HCT116 (cell line): ENCODE results near the gene NAMPT. TPM values are rescaled to one million over a fixed set of nuclear protein-coding genes. Genes with fewer than 3 reads are reported as not detected.

Experiments used
- ATAC-seq: fragments of 200-7000 bp; cut with Tn5 transposase; 2 replicates; pipeline ENCODE4 v1.9.1; 2020; ENCODE audit warnings: mild to moderate bottlenecking, moderate library complexity
- BruUV-seq: library from RNA; stranded (reverse); fragments of 400-500 nt; replicated peaks from 2 replicates; lab custom pipeline; 2021; lab: Mats Ljungman, UMichigan
- CTCF ChIA-PET: fragments of 300-600 bp; sonication (Branson Sonifier 250); formaldehyde crosslinking; loops from one replicate; lab custom pipeline; 2021; ENCODE audit warnings: antibody characterized with exemption; lab: Charles Lee
- POLR2A ChIA-PET: fragments of 300-600, 350-600 bp; sonication (Branson Sonifier 250); formaldehyde crosslinking; loops from one replicate; lab custom pipeline; 2021; ENCODE audit warnings: antibody characterized with exemption; lab: Charles Lee
- RAD21 ChIA-PET, 2 experiments: fragments of 300-600 bp; sonication (Branson Sonifier 250); formaldehyde crosslinking; loops; one replicate each; lab custom pipeline; 2023; ENCODE audit warnings: low total read pairs in 2 of 2; ENCODE audit not compliant: uncharacterized antibody in 2 of 2, unreplicated experiment in 2 of 2, low non-redundant PET in 1 of 2; lab: Charles Lee
- DNase-seq: peaks from one replicate; pipeline ENCODE4 v3.0.0-alpha.2; 2010; ENCODE audit warnings: low read depth, low spot score
- H2AFZ ChIP-seq: fragments of 200-600 bp; shearing (Covaris generic), sonication (generic); 2 replicates; pipeline ENCODE4 v1.6.1; 2017; ENCODE audit warnings: low read depth, mixed run types, mixed read lengths, antibody characterized with exemption, low read length; ENCODE audit not compliant: poor library complexity, severe bottlenecking
- H3K27ac ChIP-seq: 2 replicates; pipeline ENCODE4 v1.5.1; 2012; ENCODE audit warnings: low read depth, low read length
- H3K27me3 ChIP-seq: fragments of 200-600 bp; sonication (generic); 2 replicates; pipeline ENCODE4 v1.6.1; 2016; ENCODE audit warnings: mixed run types, low read length, mixed read lengths; ENCODE audit not compliant: insufficient read depth
- H3K36me3 ChIP-seq, 2 experiments: fragments of 200-500 bp in 1 of 2; fragments of 200-600 bp in 1 of 2; sonication (Bioruptor generic) in 1 of 2; sonication (generic) in 1 of 2; 2 replicates each; pipeline versions ENCODE4 v1.5.1 to v1.6.1; 2014 to 2016; ENCODE audit warnings: low read length in 2 of 2, inconsistent platforms in 1 of 2, mixed read lengths in 1 of 2, mixed run types in 1 of 2; ENCODE audit not compliant: insufficient read depth in 2 of 2, control insufficient read depth in 1 of 2
- H3K4me1 ChIP-seq, 2 experiments: fragments of 200-600 bp in 1 of 2; sonication (generic) in 1 of 2; 2 replicates each; pipeline versions ENCODE4 v1.5.1 to v1.6.1; 2012 to 2017; ENCODE audit warnings: low read length in 2 of 2, inconsistent platforms in 1 of 2, mild to moderate bottlenecking in 1 of 2, mixed read lengths in 1 of 2, mixed run types in 1 of 2, moderate library complexity in 1 of 2; ENCODE audit not compliant: insufficient read depth in 2 of 2, control insufficient read depth in 1 of 2
- H3K4me2 ChIP-seq: fragments of 200-600 bp; sonication (generic); 2 replicates; pipeline ENCODE4 v1.6.1; 2017; ENCODE audit warnings: mixed run types, low read length, mixed read lengths
- H3K4me3 ChIP-seq, 2 experiments: fragments of 200-600 bp in 1 of 2; sonication (generic) in 1 of 2; replicated peaks in 1 of 2; 2 replicates each; pipeline ENCODE4 v1.5.1; 2011 to 2016; ENCODE audit warnings: low read length in 2 of 2, control low read depth in 1 of 2, low read depth in 1 of 2, mild to moderate bottlenecking in 1 of 2, mixed read lengths in 1 of 2, mixed run types in 1 of 2
- H3K79me2 ChIP-seq: fragments of 200-600 bp; sonication (generic); 2 replicates; pipeline ENCODE4 v1.6.1; 2017; ENCODE audit warnings: mild to moderate bottlenecking, mixed run types, low read length, moderate library complexity, mixed read lengths; ENCODE audit not compliant: insufficient read depth
- H3K9ac ChIP-seq: fragments of 200-600 bp; sonication (generic); 2 replicates; pipeline ENCODE4 v1.6.1; 2016; ENCODE audit warnings: low read length, mixed read lengths
- H3K9me2 ChIP-seq: fragments of 200-600 bp; sonication (generic), shearing (Covaris generic); 2 replicates; pipeline ENCODE4 v1.6.1; 2017; ENCODE audit warnings: mixed run types, mild to moderate bottlenecking, moderate library complexity; ENCODE audit not compliant: insufficient read depth
- H3K9me3 ChIP-seq, 2 experiments: fragments of 200-500 bp in 1 of 2; fragments of 200-600 bp in 1 of 2; sonication (Bioruptor generic) in 1 of 2; sonication (generic) in 1 of 2; 2 replicates each; pipeline ENCODE4 v1.6.1; 2014 to 2017; ENCODE audit warnings: low read length in 2 of 2, mixed read lengths in 2 of 2, inconsistent platforms in 1 of 2, low read depth in 1 of 2, mild to moderate bottlenecking in 1 of 2, mixed run types in 1 of 2, moderate library complexity in 1 of 2; ENCODE audit not compliant: control insufficient read depth in 1 of 2, insufficient read depth in 1 of 2
- H4K20me1 ChIP-seq: fragments of 200-600 bp; sonication (generic), shearing (Covaris generic); 2 replicates; pipeline ENCODE4 v1.6.1; 2017; ENCODE audit warnings: mixed run types, mild to moderate bottlenecking, moderate library complexity; ENCODE audit not compliant: insufficient read depth
- CBX3 ChIP-seq: IDR thresholded peaks from 2 replicates; pipeline ENCODE4 v1.6.1; 2012; ENCODE audit warnings: low read depth
- CEBPB ChIP-seq: IDR thresholded peaks from 2 replicates; pipeline ENCODE4 v1.6.1; 2012; ENCODE audit warnings: low read depth
- ELF1 ChIP-seq: IDR thresholded peaks from 2 replicates; pipeline ENCODE4 v1.6.1; 2012; ENCODE audit warnings: low read depth, borderline replicate concordance
- JUND ChIP-seq: IDR thresholded peaks from 2 replicates; pipeline ENCODE4 v1.6.1; 2012
- intact Hi-C: fragments of 100-400 bp; cut with micrococcal nuclease; formaldehyde crosslinking; loops from 2 replicates; pipeline ENCODE4 v1.10.0; 2022
- total RNA-seq: library from RNA; stranded (reverse); gene quantifications from one replicate; pipeline ENCODE4 v1.2.1, GENCODE V29; 2021; ENCODE audit not compliant: unreplicated experiment
- TF ChIP-seq, protein P1 (sequence below): IDR thresholded peaks from 2 replicates; pipeline ENCODE4 v1.6.1; 2011; ENCODE audit warnings: mild to moderate bottlenecking, low read length, moderate library complexity; ENCODE audit not compliant: insufficient replicate concordance; ENCODE audit errors: extremely low read depth
- TF ChIP-seq, protein P2 (sequence below): IDR thresholded peaks from 2 replicates; pipeline ENCODE4 v1.6.1; 2012

NAMPT gene
- total RNA-seq, 1 experiment from 2014 or later = 113 TPM

DNA sequence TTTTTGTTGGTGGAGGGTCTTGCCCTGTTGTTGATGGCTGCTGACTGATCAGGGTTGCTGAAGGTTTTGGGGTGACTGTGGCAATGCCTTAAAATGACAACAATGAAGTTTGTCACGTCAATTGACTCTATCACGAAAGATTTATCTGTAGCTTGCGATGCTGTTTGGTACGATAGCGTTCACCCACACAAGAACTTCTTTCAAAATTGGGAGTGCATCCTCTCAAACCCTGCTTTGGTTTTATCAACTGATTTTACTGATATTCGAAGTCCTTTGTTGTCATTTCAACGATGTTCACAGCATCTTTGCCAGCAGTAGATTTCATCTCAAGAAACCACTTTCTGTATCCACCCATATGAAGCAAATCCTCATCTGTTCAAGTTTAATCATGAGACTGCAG, 26.0 kb downstream of the NAMPT start (continued):
- TF ChIP-seq, protein P1, sequence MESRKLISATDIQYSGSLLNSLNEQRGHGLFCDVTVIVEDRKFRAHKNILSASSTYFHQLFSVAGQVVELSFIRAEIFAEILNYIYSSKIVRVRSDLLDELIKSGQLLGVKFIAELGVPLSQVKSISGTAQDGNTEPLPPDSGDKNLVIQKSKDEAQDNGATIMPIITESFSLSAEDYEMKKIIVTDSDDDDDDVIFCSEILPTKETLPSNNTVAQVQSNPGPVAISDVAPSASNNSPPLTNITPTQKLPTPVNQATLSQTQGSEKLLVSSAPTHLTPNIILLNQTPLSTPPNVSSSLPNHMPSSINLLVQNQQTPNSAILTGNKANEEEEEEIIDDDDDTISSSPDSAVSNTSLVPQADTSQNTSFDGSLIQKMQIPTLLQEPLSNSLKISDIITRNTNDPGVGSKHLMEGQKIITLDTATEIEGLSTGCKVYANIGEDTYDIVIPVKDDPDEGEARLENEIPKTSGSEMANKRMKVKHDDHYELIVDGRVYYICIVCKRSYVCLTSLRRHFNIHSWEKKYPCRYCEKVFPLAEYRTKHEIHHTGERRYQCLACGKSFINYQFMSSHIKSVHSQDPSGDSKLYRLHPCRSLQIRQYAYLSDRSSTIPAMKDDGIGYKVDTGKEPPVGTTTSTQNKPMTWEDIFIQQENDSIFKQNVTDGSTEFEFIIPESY = no peak
- TF ChIP-seq, protein P2, sequence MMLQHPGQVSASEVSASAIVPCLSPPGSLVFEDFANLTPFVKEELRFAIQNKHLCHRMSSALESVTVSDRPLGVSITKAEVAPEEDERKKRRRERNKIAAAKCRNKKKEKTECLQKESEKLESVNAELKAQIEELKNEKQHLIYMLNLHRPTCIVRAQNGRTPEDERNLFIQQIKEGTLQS = no peak
- TF ChIP-seq CEBPB (no peak), CBX3 (no peak)

DNA sequence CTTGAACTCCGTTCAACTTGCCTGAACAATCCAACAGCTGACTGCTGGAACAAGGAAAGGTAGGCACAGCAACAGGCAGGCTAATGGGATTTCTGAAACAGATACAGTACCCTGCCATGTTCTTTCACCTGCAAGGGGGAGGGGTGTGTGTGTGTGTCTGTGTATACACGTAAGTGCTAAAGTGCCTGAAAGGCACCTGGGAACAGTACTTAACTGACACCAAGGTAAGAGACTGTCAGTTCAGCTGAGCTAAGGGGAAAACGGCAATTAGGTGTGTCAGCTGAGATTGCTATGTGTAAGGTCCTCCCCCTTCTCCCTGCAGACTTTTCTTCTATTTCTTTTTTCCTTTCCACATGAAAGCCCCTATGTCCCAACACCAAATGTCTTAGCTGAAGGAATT, 27.0 kb downstream of the NAMPT start:
- BruUV-seq = no TSS peak
- no peak for ATAC-seq
- Histone ChIP-seq H3K36me3 (peaks cover 20 to 40% of the 10 kb centered on the region in 2 experiments), H3K9me3 (no peaks in the 10 kb centered on the region), H2AFZ (no peak overlapping the region), H3K9ac (no peak overlapping the region), H3K4me2 (no peak overlapping the region), H3K4me3 (no peak overlapping the region), H3K9me2 (no peaks in the 10 kb centered on the region), H4K20me1 (no peaks in the 10 kb centered on the region), H3K27ac (no peak overlapping the region), H3K27me3 (no peaks in the 10 kb centered on the region), H3K79me2 (peaks cover 18% of the 10 kb centered on the region), H3K4me1 (no peaks in the 10 kb centered on the region)
- TF ChIP-seq ELF1 (no peak), JUND (no peak)
- TF ChIP-seq, protein P1 = no peak
- RAD21 ChIA-PET = no interaction called here
- POLR2A ChIA-PET = no interaction called here
- CTCF ChIA-PET = no interaction called here
- no peak for DNase-seq
- intact Hi-C loops = no loop called here
